GM20431 (cell line): ENCODE data around the gene CBFB.
"Not testable (repeated sequence)": the region's sequence is repeated elsewhere in the genome, so short reads cannot be mapped to it uniquely, and the experiment has no call there.

Source experiments
- in situ Hi-C: fragments of 300-500 bp; cut with MseI, MboI; formaldehyde crosslinking; loops from one replicate; pipeline ENCODE4 v1.15.0; 2020; ENCODE audit warnings: low sequenced_read_pairs; ENCODE audit not compliant: unreplicated experiment

The CBFB gene

GRCh38 chr16:67028696-67029253, at the start of gene CBFB:
Gene CBFB, plus strand, starts transcription at chr16:67029149. Its CDS starts 259 bp downstream, at chr16:67029408.
- in situ Hi-C loops: no loop called here

- in situ Hi-C loops: no loop called here
These were observed 45.9 kb upstream of the CBFB start for GRCh38 chr16:66983033-66983432.

GRCh38 chr16:66984892-66985311, 44.0 kb upstream of the CBFB start:
- in situ Hi-C loops: no loop called here

- in situ Hi-C loops: no loop called here
These were observed 42.4 kb upstream of the CBFB start for GRCh38 chr16:66986559-66986958.

GRCh38 chr16:66988197-66988788, 40.7 kb upstream of the CBFB start, which contains the start of gene CES4A:
Gene CES4A, plus strand, starts transcription at chr16:66988589. Its CDS starts 184 bp downstream, at chr16:66988773.
- in situ Hi-C loops: no loop called here

- in situ Hi-C loops: no loop called here
These were observed 37.3 kb upstream of the CBFB start for GRCh38 chr16:66991545-66992077.

- in situ Hi-C loops: not testable (repeated sequence)
These were observed 35.4 kb upstream of the CBFB start for GRCh38 chr16:66993558-66993957.

GRCh38 chr16:66996324-66996982, 32.5 kb upstream of the CBFB start:
- in situ Hi-C loops: no loop called here

GRCh38 chr16:66996983-66997358, 32.0 kb upstream of the CBFB start:
- in situ Hi-C loops: no loop called here

GRCh38 chr16:67000384-67001351, 28.3 kb upstream of the CBFB start:
- in situ Hi-C loops: no loop called here

- in situ Hi-C loops: no loop called here
These were observed 27.2 kb upstream of the CBFB start for GRCh38 chr16:67001726-67002125.

- in situ Hi-C loops: no loop called here
These were observed 21.9 kb upstream of the CBFB start for GRCh38 chr16:67006930-67007658.

GRCh38 chr16:67009158-67009557, 19.8 kb upstream of the CBFB start:
- in situ Hi-C loops: no loop called here

GRCh38 chr16:67011274-67011673, 17.7 kb upstream of the CBFB start:
- in situ Hi-C loops: no loop called here

- in situ Hi-C loops: no loop called here
These were observed 15.6 kb upstream of the CBFB start for GRCh38 chr16:67013233-67013822.

- in situ Hi-C loops: no loop called here
These were observed 14.9 kb upstream of the CBFB start for GRCh38 chr16:67013823-67014633.

GRCh38 chr16:67014634-67015312, 14.2 kb upstream of the CBFB start:
- in situ Hi-C loops: no loop called here

GRCh38 chr16:67015313-67015731, 13.6 kb upstream of the CBFB start:
- in situ Hi-C loops: no loop called here
